ENCODE data around the gene KRTAP3-1.
"Not testable (repeated sequence)": the region's sequence is repeated elsewhere in the genome, so short reads cannot be mapped to it uniquely, and the experiment has no call there.

The KRTAP3-1 gene

DNA sequence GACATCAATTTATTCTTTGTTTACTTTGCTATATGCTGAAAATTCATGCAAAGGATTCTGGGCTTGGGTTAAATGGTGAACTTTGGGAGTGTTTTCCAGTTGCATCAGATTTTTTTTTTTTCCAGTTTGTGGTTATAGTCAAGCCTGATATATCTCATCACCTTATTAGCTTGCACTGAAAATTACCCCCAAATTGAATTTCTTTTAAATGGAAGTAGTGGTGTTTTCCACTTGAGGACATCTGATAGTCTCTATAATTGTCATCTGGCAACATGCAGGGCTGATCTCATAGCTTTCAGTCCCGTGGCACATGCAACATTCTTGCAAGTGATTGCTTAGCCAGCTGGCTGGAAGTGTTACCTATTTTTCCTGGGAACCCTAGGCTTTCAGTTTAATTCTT is 4.7 kb upstream of the KRTAP3-1 start:
- DNase-seq = peak; percentile 81

DNA sequence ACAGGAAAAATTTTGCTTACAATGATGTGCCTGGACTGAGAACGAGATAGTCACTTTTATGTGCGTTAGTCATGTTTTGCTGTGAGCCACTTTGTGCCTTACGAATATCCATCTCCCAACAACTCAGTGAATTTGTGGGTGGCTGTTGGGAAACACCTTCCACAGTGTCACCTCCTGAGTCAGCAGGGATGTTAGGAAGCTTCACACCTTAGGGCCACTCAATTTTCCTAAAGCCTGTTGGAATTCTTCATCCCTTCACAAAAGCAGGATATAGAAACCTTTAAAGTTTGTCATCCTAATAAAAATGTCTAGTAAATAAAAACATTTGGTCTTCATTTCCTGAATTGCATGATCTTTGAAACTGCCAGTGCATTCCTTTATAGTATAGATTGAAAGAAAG is 4.3 kb upstream of the KRTAP3-1 start:
- DNase-seq = no peak

DNA sequence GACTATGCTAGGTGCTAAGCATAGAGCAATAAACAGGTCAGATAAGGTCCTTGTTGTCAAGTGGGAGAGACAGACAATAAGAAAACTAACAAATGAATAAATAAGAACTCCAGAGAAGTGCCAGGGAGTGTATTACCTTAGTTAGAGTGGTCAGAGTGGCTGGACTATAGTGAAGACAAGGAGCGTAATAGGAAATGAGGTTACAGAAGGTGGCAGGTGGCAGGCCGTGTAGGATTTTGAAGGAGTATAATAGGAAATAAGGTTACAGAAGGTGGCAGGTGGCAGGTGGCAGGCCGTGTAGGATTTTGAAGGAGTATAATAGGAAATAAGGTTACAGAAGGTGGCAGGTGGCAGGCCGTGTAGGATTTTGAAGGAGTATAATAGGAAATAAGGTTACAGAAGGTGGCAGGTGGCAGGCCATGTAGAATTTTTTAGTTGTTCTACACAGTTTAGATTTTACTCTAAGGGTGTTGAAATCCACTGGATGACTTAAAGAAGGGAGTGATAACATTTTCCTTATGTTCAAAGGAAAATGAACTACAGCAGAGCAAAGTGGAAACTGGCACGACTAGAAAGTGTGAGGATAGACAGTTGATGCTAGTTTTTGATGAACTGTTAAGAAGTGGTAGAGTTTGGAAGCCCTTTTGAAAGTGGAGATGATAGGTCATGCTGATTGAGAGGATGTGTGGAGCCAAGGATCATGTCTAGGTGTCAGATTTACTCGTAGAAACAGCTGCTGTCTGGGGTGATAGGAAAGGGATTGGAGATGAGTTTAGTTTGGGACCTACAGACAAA is 3.6 kb upstream of the KRTAP3-1 start:
- DNase-seq = no peak

DNA sequence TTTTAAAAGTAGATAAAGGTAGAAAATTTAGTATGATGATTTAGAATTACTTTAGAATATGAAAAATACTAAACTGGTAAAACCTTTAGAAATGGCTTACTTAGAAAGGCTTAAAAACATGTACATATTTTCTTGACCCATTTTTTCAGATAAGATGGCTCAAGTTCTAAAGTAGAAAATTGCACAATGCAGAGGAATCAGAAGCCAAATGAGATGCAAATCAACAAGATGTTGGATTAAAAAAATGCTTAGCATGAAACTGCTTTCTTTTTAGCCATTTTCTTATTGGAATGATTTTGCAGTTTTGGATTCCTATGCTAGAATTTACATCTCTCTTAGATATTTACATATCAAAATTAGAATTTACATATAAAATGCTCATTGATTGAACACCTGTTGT is 1.5 kb upstream of the KRTAP3-1 start:
- DNase-seq = no peak

DNA sequence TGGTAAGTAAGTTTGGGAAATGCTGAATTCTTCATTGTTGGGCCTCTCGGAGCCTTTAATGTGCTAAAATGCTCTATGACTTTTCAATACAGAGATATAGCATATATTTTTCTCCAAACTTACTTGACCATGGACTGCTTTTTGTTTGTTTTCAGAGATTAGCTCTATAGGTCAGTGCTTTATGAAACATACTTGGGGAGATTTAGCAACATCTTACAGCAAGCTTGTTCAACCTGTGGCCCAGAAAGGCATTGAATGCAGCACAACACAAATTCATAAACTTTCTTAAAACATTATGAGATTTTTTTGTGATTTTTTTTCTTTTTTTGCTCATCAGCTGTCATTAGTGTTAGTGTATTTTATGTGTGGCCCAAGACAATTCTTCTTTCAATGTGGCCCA is 1.0 kb upstream of the KRTAP3-1 start:
- no peak for DNase-seq

DNA sequence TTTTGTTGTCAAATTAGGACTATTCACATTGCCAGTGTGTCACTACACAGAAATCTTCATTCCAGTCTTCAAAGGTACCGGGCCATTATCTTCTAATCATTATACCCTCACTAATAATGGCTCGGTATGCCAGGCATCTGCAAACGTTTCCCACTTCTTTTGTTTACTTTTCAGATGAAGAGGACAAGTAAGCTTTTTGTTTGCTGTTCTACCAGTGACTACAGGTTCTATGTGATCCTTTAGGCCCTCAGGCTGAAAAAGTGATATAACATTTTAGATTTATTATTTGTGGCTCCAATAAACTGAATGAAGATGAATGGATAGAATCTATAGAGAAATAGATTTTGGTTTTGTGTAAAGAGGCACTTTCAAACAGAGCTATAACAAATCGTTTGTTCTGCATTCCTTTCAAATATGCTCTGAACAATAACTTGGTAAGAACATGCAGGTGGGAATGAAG is 403 bp upstream of the KRTAP3-1 start:
- DNase-seq = no peak

DNA sequence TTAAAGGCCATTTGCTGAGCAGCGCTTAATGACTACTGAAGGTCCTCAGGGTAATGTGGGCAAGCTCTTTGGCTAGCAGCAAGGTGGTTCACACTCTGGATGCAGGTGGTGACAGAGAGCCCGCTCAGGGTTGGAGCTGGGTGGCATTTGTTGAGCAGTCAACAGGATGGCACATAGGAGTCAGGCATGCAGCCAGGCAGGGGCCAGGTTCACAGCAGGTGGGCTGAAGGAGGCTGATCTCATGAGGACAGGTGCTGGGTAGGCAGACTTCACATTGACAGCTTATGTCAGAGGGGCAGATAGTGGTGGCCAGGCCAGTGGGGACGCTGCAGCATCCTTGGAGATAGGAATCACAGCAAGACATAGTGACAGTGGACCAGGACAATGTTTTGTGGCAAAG is 4.5 kb downstream of the KRTAP3-1 start:
- DNase-seq = no peak

DNA sequence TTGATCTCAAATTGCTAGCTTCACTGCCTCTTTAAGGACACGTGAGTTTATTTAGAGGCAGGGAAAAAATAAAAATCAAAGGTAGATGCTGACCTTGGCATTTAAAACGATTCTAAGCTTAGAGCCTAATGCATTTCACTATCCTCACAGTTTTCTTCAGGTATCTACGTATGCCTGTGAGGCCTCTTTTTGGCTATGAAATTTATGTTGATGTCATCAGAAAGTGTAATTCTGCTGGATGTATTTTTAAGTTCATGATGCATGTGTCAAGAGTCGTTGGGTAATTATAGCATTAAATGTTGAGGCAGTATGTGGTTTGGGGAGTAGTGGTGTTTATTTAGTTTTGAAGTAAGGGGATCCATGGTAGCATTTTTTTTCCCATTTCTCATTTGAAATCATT is 5.0 kb downstream of the KRTAP3-1 start:
- DNase-seq = no peak

DNA sequence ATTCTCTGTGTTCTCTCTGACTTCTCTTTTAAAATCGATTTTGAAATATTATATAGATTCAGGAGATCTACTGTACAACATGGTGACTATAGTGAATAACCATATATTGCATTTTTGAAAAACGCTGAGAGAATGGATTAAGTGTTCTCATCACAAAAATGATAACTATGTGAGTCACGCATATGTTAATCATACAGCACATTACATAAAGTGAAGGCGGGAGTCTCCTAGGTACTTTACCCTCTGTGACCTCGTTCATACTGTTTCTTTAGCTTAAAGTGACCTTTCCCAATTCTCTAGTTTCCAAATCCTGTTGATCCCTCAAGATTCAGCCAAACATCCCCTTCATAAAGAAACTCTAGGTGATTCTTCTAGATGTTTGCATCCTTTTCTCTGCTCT is 6.1 kb downstream of the KRTAP3-1 start:
- DNase-seq = no peak

DNA sequence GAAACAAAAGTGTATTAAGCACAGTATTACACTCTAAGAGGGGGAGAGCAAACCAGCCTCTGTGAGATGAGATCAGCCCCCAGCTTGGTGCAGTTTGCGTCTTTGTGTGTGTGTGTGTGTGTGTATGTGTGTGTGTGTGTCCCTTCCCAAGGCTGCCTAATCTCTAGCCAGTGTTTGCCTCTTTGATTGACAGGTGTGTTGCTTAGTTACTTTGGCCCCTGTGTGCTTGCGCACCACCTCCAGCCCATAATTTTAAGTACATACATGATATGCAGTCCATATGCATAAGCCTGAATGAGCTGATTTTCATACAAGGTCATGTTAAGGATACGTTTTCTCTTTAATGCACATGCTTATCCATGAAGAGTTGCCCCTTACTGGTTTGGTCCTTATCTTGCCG is 7.1 kb downstream of the KRTAP3-1 start:
- DNase-seq = no peak

DNA sequence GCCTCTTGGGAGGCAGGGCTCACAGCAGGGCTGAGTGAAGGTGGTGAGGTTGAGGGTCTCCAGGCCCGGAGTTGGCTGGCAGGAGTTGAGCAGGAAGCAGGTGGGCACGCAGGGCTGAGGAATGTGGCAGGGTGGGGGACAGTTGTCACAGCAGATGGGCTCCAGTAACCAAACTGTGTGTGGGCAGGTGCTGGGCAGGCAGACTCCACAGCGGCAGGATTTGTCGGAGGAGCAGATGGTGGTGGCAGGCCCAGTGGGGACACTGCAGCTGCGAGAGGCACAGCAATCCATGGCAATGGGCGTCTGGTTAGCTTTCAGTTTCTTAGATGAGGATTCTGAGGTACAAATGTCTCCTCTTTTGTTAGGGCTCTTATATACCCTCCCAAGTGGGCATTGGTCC is 9.4 kb downstream of the KRTAP3-1 start, which contains the start of gene KRTAP3-2:
Gene KRTAP3-2 (minus strand): TSS at position 344 of the 400 bp plus-strand sequence. CDS start 53 bp downstream, at position 291.
- not testable (repeated sequence) for DNase-seq

DNA sequence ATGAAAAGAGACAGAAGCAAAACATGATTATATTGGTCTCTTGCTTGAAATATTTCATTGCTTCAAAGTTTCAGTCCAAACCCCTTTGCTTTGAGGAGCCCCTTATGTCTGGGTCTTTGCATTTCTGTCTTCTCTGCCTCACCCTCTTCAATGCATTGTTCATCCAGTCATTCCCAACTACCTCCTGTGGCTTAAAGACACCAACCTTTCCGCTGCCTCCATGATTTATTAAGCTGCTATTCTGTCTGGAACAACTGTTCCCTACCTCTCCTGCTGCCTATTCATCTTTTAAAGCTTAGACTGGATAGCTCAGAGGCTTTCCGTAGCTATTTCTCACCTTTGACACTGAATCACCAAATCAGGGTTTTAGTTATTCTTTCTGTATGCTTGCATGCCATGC is 11.6 kb downstream of the KRTAP3-1 start:
- DNase-seq = no peak

DNA sequence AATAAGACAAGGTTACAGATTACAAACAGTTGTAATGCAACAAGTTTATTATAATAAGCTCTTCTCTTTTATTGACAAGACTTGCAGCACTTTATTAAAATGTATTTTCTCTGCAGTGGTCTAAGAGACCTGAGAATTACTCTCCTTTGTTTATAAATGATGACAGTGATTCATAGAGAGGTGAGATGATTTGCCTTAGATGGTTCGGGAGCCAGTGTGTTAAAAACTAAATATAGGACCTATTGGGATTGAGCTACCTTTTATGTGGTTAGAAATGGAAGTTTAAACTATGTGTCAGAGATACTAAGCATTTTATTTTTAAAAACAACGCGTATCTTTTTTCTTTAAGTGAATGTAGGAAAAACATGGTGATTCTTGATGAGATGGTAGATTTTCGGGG is 12.1 kb downstream of the KRTAP3-1 start:
- DNase-seq = no peak

DNA sequence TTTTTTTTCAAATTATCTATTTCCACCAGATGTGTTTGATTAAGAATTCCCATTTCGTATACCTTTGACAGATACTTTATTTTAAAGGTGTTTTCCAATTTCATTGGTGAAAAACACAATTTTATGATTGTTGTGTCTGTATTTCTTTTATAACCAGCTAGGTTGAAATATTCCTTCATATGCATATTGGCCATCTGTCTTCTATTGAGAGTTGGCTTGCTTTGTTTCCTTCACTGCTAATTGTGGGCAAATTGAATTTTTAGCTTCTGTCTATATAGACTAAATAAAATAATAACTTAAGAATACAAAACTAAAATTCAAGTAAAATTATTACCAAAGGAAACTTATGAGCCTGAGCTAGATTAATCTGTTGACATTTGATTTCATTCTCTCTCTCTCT is 13.8 kb downstream of the KRTAP3-1 start:
- no peak for DNase-seq

DNA sequence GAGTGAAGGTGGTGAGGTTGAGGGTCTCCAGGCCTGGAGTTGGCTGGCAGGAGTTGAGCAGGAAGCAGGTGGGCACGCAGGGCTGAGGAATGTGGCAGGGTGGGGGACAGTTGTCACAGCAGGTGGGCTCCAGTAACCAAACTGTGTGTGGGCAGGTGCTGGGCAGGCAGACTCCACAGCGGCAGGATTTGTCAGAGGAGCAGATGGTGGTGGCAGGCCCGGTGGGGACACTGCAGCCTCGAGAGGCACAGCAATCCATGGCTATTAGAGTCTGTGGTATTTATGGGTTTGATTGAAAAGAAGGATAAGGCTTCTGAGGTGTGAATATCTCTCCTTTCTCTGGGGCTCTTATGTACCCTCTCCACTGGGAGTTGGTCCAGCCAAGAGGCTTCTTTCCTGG is 15.1 kb downstream of the KRTAP3-1 start, which contains the start of gene KRTAP3-3:
Gene KRTAP3-3 (minus strand): TSS at position 326 of the 400 bp plus-strand sequence. CDS start 67 bp downstream, at position 259.
- DNase-seq = no peak

DNA sequence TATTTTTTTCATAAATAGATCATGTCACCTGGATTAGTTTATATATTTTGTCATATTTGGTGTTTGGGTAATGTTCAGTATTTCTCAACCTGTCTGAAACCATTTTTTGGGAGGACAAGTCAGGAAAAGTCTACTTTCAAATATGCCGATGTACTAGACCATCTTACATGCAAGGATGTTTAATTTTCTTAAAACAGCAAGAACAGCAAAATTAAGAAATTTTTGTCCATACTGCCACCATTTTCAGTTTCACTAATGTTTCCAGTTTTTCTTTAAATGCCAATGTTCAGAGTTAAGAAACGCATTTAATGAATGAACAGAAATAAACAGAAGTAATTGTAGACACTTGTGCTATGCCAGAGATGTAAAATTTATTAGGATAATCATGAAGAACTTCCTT is 15.8 kb downstream of the KRTAP3-1 start:
- DNase-seq = no peak

DNA sequence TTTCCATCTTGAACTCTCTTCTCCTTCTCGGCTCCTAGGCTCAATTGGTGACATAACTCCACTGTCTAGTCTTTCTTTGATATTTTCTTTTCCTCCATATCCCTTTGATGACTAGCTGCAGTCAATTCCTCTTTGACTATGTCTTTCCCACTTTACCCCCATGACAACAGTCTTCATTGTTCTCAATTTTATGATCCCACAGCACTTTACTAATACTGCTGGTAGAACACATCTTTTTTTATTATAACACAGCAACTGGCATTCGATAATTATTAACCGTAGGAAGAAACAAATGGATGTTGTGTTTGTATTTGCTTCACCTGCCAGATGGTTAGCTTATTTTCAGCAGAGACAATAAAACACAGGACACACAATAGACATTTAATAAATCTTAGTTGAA is 16.3 kb downstream of the KRTAP3-1 start:
- DNase-seq = no peak

DNA sequence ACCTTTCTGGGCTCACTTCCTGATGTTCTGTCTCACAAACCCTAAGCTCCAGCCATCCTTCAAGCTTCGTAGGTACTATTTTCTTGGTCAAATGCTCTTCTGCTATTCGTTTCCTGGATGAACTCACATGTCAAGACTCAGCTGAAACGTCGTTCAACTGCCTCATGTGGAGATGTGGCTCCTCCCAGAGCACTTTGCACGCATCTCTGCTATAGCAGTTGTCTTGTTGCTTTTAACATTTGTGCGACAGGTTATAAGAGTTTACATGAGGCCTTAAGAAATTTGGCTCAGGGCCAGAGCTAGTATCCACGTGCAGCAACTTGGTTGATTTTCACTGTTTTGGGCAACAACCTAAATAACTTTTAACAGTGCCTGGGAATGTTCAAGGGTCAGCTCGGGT is 22.0 kb downstream of the KRTAP3-1 start:
- DNase-seq = no peak

DNA sequence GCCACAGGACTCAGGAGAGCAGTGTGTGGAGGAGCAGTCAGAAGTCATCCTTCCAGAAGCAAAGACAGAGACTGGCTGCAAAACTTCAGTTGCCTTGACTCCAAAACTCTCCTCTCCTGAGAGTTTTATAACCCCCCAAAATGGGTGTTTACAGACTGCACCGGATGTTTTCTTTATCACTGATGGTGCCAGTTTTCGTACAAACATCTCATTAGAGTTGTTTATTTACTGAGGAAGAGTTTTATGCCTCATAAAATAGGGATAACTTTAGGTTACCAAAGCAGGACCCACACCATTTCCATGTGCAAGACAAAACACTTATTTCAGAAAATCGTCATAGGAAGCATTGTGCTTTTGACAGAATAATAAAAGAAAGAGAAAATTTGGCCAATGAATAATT is 24.7 kb downstream of the KRTAP3-1 start, which contains the start of gene KRT40:
Gene KRT40 (minus strand): TSS at position 101 of the 400 bp plus-strand sequence. CDS start 53 bp downstream, at position 48.
- no peak for DNase-seq

DNA sequence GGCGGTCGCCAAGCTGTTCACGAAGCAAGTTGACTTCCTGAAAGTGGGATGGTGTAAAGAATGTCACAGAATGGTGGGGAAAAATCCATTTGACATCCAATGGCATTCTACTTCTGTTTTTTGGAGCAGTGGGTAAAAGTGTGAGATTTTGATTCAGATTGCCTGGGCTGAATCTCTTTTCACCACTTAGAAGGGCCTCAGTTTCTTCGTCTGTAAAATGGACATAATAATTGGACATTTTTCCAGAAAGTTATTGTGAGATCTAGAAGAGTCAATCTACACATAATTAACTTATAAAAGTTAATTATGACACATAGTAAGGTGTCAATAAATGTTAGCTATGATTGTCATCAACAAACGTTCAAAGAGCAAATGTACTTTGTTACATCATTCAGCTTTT is 27.8 kb downstream of the KRTAP3-1 start:
- DNase-seq = no peak

DNA sequence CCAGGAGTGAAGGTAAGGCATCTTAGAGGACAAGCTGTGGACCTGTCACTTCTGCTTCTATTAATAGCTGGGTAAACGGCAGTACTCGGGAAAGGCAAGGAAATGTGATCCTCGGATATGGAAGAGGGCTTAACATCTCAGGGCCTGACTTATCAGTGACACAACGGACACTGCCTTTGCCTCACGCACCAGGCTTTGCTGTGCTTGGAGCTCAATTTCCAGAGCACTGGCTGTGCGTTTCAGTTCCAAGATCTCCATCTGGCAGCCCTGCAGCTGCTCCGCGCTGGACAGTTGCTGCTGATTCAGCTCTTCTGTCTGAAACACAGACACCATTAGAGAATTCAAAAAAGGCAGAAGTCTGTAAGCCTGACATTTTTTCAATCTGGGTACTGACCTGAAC is 28.3 kb downstream of the KRTAP3-1 start:
- no peak for DNase-seq

DNA sequence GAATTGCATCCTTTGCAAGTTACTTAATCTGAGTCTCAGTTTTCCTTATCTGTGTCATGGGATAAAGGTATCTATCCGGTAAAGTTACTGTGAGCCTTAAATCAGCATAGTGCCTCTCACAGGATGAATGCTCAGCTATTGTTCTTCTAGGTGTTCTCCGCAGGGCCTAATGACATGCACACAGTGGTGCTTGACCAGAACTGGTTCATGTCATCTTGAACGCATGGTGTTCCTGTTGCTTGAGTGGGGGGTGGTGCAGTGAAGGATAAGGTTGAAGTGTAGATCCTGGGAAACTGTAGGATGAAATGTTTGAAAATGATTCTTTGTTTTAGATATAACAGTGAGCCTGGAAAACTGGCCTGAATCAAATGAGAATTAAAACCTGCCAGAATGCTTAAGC is 28.8 kb downstream of the KRTAP3-1 start:
- DNase-seq = no peak

DNA sequence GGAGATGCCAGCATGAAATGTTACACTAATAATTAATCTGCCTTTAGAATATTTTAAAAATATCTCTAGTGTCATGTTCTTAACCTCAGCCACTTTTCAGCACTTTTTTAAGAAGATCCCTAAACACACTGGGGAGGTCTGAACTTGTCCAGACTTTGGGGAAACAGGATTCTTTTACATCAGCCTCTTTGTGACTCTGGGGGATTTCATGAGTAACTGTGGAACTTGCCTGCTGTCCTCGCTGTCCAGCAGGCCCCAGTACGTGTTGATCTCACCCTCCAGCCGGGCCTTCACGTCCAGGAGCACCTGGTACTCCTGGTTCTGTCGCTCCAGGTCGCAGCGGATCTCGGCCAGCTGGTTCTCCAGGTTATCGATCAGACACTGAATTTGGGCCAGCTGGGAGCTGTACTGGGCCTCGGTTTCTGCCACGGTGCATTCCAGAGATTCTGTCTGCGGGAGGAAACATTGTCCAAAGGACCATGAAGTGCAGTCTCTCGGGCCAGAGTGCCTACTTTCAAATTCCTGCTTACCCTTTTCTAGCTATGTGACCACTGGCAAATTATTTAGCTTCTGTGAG is 30.3 kb downstream of the KRTAP3-1 start:
- DNase-seq = no peak

DNA sequence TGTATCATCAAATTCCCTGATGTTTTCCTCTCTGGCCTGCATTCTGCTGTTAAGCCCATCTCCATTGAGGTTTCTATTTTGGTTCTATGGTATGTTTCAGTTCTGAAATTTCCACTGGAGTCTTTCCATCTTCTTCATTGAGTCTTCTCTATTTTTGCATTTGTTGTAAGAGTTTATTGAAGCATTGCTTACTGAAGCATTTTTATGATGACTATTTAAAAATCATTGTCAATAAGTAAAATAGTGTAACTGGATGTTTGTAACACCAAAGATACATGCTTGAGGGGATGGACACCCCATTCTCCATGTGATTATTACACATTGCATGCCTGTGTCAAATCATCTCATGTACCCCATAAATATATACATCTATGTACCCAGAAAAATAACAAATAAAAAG is 33.4 kb downstream of the KRTAP3-1 start:
- no peak for DNase-seq
